C4-2B (cell line): ENCODE results near the gene SECISBP2.

Source experiments
- H3K27ac ChIP-seq: fragments of 450-650 bp; 2 replicates; pipeline ENCODE4 v1.5.1; 2017
- ZFX ChIP-seq: fragments of 450-650 bp; IDR thresholded peaks from 2 replicates; pipeline ENCODE4 v1.6.1; 2017
- TF ChIP-seq, protein P1 (sequence below): fragments of 450-650 bp; conservative IDR thresholded peaks from 2 replicates; pipeline ENCODE4 v1.5.1; 2017; ENCODE audit warnings: mild to moderate bottlenecking

SECISBP2 gene

DNA sequence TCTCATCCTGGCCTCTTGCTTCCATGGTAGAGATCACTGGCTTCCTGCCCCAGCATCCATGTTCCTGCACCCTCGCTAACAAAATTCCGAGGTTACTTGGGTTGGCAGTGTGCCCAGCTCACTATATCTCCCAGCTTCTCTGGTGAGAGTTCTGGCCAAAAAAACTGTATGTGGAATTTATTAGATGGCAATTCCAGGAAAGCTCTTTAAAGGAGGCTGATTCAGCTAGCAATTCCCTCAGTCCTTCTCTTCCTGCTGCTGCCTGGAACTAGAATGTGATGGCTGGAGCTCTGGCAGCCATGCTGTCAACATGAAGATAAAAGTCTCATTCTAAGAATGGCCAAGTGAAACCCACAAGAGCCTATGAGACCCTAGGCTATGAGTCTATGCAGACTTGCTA is 88.8 kb downstream of the SECISBP2 start:
- H3K27ac ChIP-seq, result no peak overlapping the region
- TF ChIP-seq ZFX, result no peak
- TF ChIP-seq, protein P1, sequence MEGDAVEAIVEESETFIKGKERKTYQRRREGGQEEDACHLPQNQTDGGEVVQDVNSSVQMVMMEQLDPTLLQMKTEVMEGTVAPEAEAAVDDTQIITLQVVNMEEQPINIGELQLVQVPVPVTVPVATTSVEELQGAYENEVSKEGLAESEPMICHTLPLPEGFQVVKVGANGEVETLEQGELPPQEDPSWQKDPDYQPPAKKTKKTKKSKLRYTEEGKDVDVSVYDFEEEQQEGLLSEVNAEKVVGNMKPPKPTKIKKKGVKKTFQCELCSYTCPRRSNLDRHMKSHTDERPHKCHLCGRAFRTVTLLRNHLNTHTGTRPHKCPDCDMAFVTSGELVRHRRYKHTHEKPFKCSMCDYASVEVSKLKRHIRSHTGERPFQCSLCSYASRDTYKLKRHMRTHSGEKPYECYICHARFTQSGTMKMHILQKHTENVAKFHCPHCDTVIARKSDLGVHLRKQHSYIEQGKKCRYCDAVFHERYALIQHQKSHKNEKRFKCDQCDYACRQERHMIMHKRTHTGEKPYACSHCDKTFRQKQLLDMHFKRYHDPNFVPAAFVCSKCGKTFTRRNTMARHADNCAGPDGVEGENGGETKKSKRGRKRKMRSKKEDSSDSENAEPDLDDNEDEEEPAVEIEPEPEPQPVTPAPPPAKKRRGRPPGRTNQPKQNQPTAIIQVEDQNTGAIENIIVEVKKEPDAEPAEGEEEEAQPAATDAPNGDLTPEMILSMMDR, result no peak

DNA sequence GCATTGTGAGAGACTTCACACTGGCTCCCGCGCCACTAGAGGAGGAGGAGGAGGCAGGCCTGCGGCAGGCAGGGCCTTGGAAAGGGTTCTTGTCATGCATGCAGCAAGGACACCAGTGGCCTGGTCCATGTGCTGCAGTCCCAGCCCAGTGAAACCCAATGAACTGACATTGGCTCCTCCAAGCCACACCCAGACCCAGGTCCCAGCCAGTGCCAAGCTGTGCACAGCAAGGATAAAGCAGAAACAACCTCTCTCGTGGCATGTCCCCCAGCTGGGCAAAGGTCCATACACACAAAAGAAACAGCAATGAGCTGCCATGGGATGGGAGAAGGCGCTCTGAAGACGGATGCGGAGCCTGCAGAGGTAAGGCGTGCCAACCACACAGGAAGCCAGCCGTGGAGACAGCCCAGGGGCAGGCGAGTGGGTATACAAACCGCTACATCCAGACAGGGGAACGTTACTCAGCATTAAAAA is 90.4 kb downstream of the SECISBP2 start:
- no peak for TF ChIP-seq ZFX
- TF ChIP-seq, protein P1, result no peak
- no peak overlapping the region for H3K27ac ChIP-seq
